Activated effector memory CD4-positive, alpha-beta T cell treated with Interleukin-2 at 50 U/mL for 16 hours (primary cell): ENCODE measurements around the gene CENPL.
"Not testable (repeated sequence)": the region's sequence is repeated elsewhere in the genome, so short reads cannot be mapped to it uniquely, and the experiment has no call there.

Experiments
- DNase-seq: peaks from one replicate; pipeline ENCODE4 v3.0.0-alpha.2; 2020

Gene CENPL

GRCh38 chr1:173824315-173825081, at the start of gene CENPL, which contains the start of gene DARS2:
Gene CENPL (minus strand): TSS chr1:173824883. CDS start chr1:173811299, 13,584 bp downstream.
Gene DARS2 (plus strand): TSS chr1:173824673. CDS start chr1:173825230, 557 bp downstream.
- DNase-seq = peak; percentile 86

- DNase-seq = no peak
Measured at GRCh38 chr1:173871500-173871899, 46.8 kb upstream of the CENPL start.

- no peak for DNase-seq
Measured at GRCh38 chr1:173871091-173871490, 46.4 kb upstream of the CENPL start.

GRCh38 chr1:173870252-173871075, 45.8 kb upstream of the CENPL start:
- peak; percentile 31 for DNase-seq

- DNase-seq = no peak
Measured at GRCh38 chr1:173869021-173869359, 44.3 kb upstream of the CENPL start.

GRCh38 chr1:173868266-173869020, 43.8 kb upstream of the CENPL start, which contains the start of gene ZBTB37:
Gene ZBTB37 (plus strand): TSS chr1:173868380. CDS start chr1:173870226, 1,846 bp downstream.
- peak; percentile 91 for DNase-seq

- peak; percentile 100 for DNase-seq
Measured at GRCh38 chr1:173867753-173868265, 43.1 kb upstream of the CENPL start, which contains the start of gene GAS5. Gene GAS5 (minus strand): TSS chr1:173867989.

- no peak for DNase-seq
Measured at GRCh38 chr1:173867141-173867752, 42.6 kb upstream of the CENPL start.

- no peak for DNase-seq
Measured at GRCh38 chr1:173866413-173867115, 41.9 kb upstream of the CENPL start.

- DNase-seq = no peak
Measured at GRCh38 chr1:173865468-173866164, 40.9 kb upstream of the CENPL start.

- no peak for DNase-seq
Measured at GRCh38 chr1:173864179-173864867, 39.6 kb upstream of the CENPL start.

GRCh38 chr1:173863224-173864161, 38.8 kb upstream of the CENPL start:
- no peak for DNase-seq

- DNase-seq = no peak
Measured at GRCh38 chr1:173862769-173863223, 38.1 kb upstream of the CENPL start.

GRCh38 chr1:173862146-173862768, 37.6 kb upstream of the CENPL start:
- DNase-seq = not testable (repeated sequence)

- DNase-seq = no peak
Measured at GRCh38 chr1:173861731-173862145, 37.1 kb upstream of the CENPL start.

GRCh38 chr1:173860065-173860464, 35.4 kb upstream of the CENPL start:
- no peak for DNase-seq

- not testable (repeated sequence) for DNase-seq
Measured at GRCh38 chr1:173859547-173859946, 34.9 kb upstream of the CENPL start.

GRCh38 chr1:173857363-173857917, 32.8 kb upstream of the CENPL start:
- no peak for DNase-seq
